WTC11 (cell line): ENCODE data around the gene PNMA1. TPM values are rescaled to one million over a fixed set of nuclear protein-coding genes. Genes with fewer than 3 reads are reported as not detected.

Source experiments
- ATAC-seq: fragments of 200-7000 bp; cut with Tn5 transposase; 2 replicates; pipeline ENCODE4 v1.10.0; 2021; ENCODE audit warnings: mild to moderate bottlenecking, moderate library complexity
- CTCF ChIA-PET: fragments of 300-600 bp; sonication (Branson Sonifier 250); formaldehyde crosslinking; loops from one replicate; lab custom pipeline; 2021; ENCODE audit warnings: antibody characterized with exemption; lab: Charles Lee
- POLR2A ChIA-PET: fragments of 350-600 bp; sonication (Branson Sonifier 250); formaldehyde crosslinking; loops from one replicate; lab custom pipeline; 2021; ENCODE audit warnings: antibody characterized with exemption; lab: Charles Lee
- DNase-seq: peaks from one replicate; pipeline ENCODE4 v3.0.0; 2021; ENCODE audit warnings: low spot score
- H3K27ac Mint-ChIP-seq: 2 replicates; pipeline ENCODE4 v1.8.0; 2021; ENCODE audit warnings: mixed read lengths
- H3K27me3 Mint-ChIP-seq: 2 replicates; pipeline ENCODE4 v1.8.0; 2021; ENCODE audit warnings: low read depth, mild to moderate bottlenecking, moderate library complexity, mixed read lengths
- H3K36me3 Mint-ChIP-seq: 2 replicates; pipeline ENCODE4 v1.8.0; 2021; ENCODE audit warnings: mixed read lengths
- H3K4me1 Mint-ChIP-seq: 2 replicates; pipeline ENCODE4 v1.8.0; 2022; ENCODE audit warnings: mixed read lengths
- H3K4me3 Mint-ChIP-seq: 2 replicates; pipeline ENCODE4 v1.8.0; 2021; ENCODE audit warnings: mild to moderate bottlenecking, moderate library complexity, mixed read lengths
- H3K9me3 Mint-ChIP-seq: 2 replicates; pipeline ENCODE4 v1.8.0; 2021; ENCODE audit warnings: mixed read lengths
- ATF1 ChIP-seq: sonication (generic); formaldehyde crosslinking; IDR thresholded peaks from 2 replicates; pipeline ENCODE4 v1.8.1; 2023; ENCODE audit warnings: mild to moderate bottlenecking, moderate library complexity, missing genetic modification reagents
- ATF3 ChIP-seq: sonication (generic); formaldehyde crosslinking; conservative IDR thresholded peaks from 2 replicates; pipeline ENCODE4 v1.8.1; 2022; ENCODE audit warnings: mild to moderate bottlenecking, missing genetic modification reagents
- ELF4 ChIP-seq: sonication (generic); formaldehyde crosslinking; IDR thresholded peaks from 2 replicates; pipeline ENCODE4 v1.8.1; 2022; ENCODE audit warnings: low read depth, mild to moderate bottlenecking, moderate library complexity, missing genetic modification reagents
- ETV6 ChIP-seq: sonication (generic); formaldehyde crosslinking; IDR thresholded peaks from 2 replicates; pipeline ENCODE4 v1.8.1; 2022; ENCODE audit warnings: mild to moderate bottlenecking, missing genetic modification reagents
- GTF2I ChIP-seq: fragments of 250-450 bp; sonication (Bioruptor Pico); conservative IDR thresholded peaks from 2 replicates; pipeline ENCODE4 v1.4.0; 2021; ENCODE audit warnings: mild to moderate bottlenecking
- NFATC4 ChIP-seq: fragments of 250-450 bp; sonication (Bioruptor Pico); IDR thresholded peaks from 2 replicates; pipeline ENCODE4 v1.9.0; 2021; ENCODE audit warnings: mild to moderate bottlenecking
- NFE2L1 ChIP-seq: sonication (generic); formaldehyde crosslinking; IDR thresholded peaks from 2 replicates; pipeline ENCODE4 v1.8.1; 2023; ENCODE audit warnings: missing genetic modification reagents
- PRRX2 ChIP-seq: fragments of 250-450 bp; sonication (Bioruptor Pico); IDR thresholded peaks from 2 replicates; pipeline ENCODE4 v1.8.0; 2021; ENCODE audit warnings: mild to moderate bottlenecking
- RELA ChIP-seq: sonication (generic); formaldehyde crosslinking; IDR thresholded peaks from 2 replicates; pipeline ENCODE4 v1.8.1; 2022; ENCODE audit warnings: missing genetic modification reagents, mild to moderate bottlenecking, borderline replicate concordance
- SMAD4 ChIP-seq: sonication (generic); formaldehyde crosslinking; IDR thresholded peaks from 2 replicates; pipeline ENCODE4 v1.8.0; 2022; ENCODE audit warnings: mild to moderate bottlenecking, missing genetic modification reagents
- TCF7 ChIP-seq: sonication (generic); formaldehyde crosslinking; IDR thresholded peaks from 2 replicates; pipeline ENCODE4 v1.8.0; 2022; ENCODE audit warnings: mild to moderate bottlenecking, low read depth, missing genetic modification reagents, moderate library complexity
- TEAD1 ChIP-seq: sonication (generic); formaldehyde crosslinking; IDR thresholded peaks from 2 replicates; pipeline ENCODE4 v1.8.0; 2022; ENCODE audit warnings: mild to moderate bottlenecking, missing genetic modification reagents
- ZNF121 ChIP-seq: sonication (generic); formaldehyde crosslinking; IDR thresholded peaks from 2 replicates; pipeline ENCODE4 v1.8.0; 2023; ENCODE audit warnings: missing genetic modification reagents
- ZNF219 ChIP-seq: sonication (generic); formaldehyde crosslinking; IDR thresholded peaks from 2 replicates; pipeline ENCODE4 v1.8.0; 2023; ENCODE audit warnings: missing genetic modification reagents, mild to moderate bottlenecking, borderline replicate concordance
- ZNF232 ChIP-seq: sonication (generic); formaldehyde crosslinking; IDR thresholded peaks from 2 replicates; pipeline ENCODE4 v1.8.0; 2022; ENCODE audit warnings: mild to moderate bottlenecking, missing genetic modification reagents
- ZNF416 ChIP-seq: fragments of 250-450 bp; sonication (Bioruptor Pico); IDR thresholded peaks from 2 replicates; pipeline ENCODE4 v1.9.0; 2021; ENCODE audit warnings: mild to moderate bottlenecking, inconsistent platforms
- ZNF512 ChIP-seq: sonication (generic); formaldehyde crosslinking; IDR thresholded peaks from 2 replicates; pipeline ENCODE4 v1.8.1; 2022; ENCODE audit warnings: missing genetic modification reagents, borderline replicate concordance
- total RNA-seq: library from RNA; stranded (reverse); gene quantifications from 3 replicates; pipeline ENCODE4 v1.2.3, GENCODE V29; 2021
- TF ChIP-seq, protein P1 (sequence below): sonication (generic); formaldehyde crosslinking; IDR thresholded peaks from 2 replicates; pipeline ENCODE4 v1.8.0; 2022; ENCODE audit warnings: missing genetic modification reagents
- TF ChIP-seq, protein P2 (sequence below): fragments of 250-450 bp; sonication (Bioruptor Pico); IDR thresholded peaks from 2 replicates; pipeline ENCODE4 v1.9.0; 2021; ENCODE audit warnings: mild to moderate bottlenecking, borderline replicate concordance
- TF ChIP-seq, protein P3 (sequence below): sonication (generic); formaldehyde crosslinking; IDR thresholded peaks from 2 replicates; pipeline ENCODE4 v1.8.0; 2022; ENCODE audit warnings: mild to moderate bottlenecking, missing genetic modification reagents

The PNMA1 gene
- total RNA-seq, 1 experiment from 2014 or later, result 46.0 TPM

GRCh38 chr14:73662487-73662943 lies 51.7 kb downstream of the PNMA1 start:
- peak; percentile 86 for ATAC-seq
- POLR2A ChIA-PET, result interaction anchor here (0.6 kb wide), 1 partner anchor 202 kb away, joined by 5 read pairs; no protein-coding TSS in a partner anchor
- TF ChIP-seq ATF1 (CRISPR knock-in tag), result no peak
- no peak for TF ChIP-seq ZNF232 (CRISPR knock-in tag)
- no peak for TF ChIP-seq TCF7 (CRISPR knock-in tag)
- TF ChIP-seq RELA (CRISPR knock-in tag), result no peak
- TF ChIP-seq ZNF512 (CRISPR knock-in tag), result no peak
- TF ChIP-seq ZNF416, result no peak
- TF ChIP-seq ELF4 (CRISPR knock-in tag), result no peak
- no peak for TF ChIP-seq GTF2I (CRISPR knock-in tag)
- TF ChIP-seq ZNF121 (CRISPR knock-in tag), result no peak
- no peak for TF ChIP-seq TEAD1 (CRISPR knock-in tag)
- no peak for TF ChIP-seq ETV6 (CRISPR knock-in tag)
- TF ChIP-seq ZNF219 (CRISPR knock-in tag), result no peak
- TF ChIP-seq SMAD4 (CRISPR knock-in tag), result no peak
- no peak for TF ChIP-seq ATF3
- TF ChIP-seq, protein P1, sequence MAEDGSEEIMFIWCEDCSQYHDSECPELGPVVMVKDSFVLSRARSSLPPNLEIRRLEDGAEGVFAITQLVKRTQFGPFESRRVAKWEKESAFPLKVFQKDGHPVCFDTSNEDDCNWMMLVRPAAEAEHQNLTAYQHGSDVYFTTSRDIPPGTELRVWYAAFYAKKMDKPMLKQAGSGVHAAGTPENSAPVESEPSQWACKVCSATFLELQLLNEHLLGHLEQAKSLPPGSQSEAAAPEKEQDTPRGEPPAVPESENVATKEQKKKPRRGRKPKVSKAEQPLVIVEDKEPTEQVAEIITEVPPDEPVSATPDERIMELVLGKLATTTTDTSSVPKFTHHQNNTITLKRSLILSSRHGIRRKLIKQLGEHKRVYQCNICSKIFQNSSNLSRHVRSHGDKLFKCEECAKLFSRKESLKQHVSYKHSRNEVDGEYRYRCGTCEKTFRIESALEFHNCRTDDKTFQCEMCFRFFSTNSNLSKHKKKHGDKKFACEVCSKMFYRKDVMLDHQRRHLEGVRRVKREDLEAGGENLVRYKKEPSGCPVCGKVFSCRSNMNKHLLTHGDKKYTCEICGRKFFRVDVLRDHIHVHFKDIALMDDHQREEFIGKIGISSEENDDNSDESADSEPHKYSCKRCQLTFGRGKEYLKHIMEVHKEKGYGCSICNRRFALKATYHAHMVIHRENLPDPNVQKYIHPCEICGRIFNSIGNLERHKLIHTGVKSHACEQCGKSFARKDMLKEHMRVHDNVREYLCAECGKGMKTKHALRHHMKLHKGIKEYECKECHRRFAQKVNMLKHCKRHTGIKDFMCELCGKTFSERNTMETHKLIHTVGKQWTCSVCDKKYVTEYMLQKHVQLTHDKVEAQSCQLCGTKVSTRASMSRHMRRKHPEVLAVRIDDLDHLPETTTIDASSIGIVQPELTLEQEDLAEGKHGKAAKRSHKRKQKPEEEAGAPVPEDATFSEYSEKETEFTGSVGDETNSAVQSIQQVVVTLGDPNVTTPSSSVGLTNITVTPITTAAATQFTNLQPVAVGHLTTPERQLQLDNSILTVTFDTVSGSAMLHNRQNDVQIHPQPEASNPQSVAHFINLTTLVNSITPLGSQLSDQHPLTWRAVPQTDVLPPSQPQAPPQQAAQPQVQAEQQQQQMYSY (CRISPR knock-in tag), result no peak
- TF ChIP-seq NFATC4 (CRISPR knock-in tag), result no peak
- TF ChIP-seq, protein P2, sequence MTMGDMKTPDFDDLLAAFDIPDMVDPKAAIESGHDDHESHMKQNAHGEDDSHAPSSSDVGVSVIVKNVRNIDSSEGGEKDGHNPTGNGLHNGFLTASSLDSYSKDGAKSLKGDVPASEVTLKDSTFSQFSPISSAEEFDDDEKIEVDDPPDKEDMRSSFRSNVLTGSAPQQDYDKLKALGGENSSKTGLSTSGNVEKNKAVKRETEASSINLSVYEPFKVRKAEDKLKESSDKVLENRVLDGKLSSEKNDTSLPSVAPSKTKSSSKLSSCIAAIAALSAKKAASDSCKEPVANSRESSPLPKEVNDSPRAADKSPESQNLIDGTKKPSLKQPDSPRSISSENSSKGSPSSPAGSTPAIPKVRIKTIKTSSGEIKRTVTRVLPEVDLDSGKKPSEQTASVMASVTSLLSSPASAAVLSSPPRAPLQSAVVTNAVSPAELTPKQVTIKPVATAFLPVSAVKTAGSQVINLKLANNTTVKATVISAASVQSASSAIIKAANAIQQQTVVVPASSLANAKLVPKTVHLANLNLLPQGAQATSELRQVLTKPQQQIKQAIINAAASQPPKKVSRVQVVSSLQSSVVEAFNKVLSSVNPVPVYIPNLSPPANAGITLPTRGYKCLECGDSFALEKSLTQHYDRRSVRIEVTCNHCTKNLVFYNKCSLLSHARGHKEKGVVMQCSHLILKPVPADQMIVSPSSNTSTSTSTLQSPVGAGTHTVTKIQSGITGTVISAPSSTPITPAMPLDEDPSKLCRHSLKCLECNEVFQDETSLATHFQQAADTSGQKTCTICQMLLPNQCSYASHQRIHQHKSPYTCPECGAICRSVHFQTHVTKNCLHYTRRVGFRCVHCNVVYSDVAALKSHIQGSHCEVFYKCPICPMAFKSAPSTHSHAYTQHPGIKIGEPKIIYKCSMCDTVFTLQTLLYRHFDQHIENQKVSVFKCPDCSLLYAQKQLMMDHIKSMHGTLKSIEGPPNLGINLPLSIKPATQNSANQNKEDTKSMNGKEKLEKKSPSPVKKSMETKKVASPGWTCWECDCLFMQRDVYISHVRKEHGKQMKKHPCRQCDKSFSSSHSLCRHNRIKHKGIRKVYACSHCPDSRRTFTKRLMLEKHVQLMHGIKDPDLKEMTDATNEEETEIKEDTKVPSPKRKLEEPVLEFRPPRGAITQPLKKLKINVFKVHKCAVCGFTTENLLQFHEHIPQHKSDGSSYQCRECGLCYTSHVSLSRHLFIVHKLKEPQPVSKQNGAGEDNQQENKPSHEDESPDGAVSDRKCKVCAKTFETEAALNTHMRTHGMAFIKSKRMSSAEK (CRISPR knock-in tag), result no peak
- TF ChIP-seq, protein P3, sequence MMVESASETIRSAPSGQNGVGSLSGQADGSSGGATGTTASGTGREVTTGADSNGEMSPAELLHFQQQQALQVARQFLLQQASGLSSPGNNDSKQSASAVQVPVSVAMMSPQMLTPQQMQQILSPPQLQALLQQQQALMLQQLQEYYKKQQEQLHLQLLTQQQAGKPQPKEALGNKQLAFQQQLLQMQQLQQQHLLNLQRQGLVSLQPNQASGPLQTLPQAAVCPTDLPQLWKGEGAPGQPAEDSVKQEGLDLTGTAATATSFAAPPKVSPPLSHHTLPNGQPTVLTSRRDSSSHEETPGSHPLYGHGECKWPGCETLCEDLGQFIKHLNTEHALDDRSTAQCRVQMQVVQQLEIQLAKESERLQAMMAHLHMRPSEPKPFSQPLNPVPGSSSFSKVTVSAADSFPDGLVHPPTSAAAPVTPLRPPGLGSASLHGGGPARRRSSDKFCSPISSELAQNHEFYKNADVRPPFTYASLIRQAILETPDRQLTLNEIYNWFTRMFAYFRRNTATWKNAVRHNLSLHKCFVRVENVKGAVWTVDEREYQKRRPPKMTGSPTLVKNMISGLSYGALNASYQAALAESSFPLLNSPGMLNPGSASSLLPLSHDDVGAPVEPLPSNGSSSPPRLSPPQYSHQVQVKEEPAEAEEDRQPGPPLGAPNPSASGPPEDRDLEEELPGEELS (CRISPR knock-in tag), result no peak
- no peak for TF ChIP-seq NFE2L1 (CRISPR knock-in tag)
- TF ChIP-seq PRRX2 (CRISPR knock-in tag), result no peak
- Mint-ChIP-seq H3K9me3 (peaks cover 8% of the 10 kb centered on the region), H3K36me3 (peaks cover 8% of the 10 kb centered on the region), H3K27me3 (no peaks in the 10 kb centered on the region), H3K4me1 (no peaks in the 10 kb centered on the region), H3K4me3 (no peak overlapping the region), H3K27ac (peak overlapping the region; percentile 87)
- DNase-seq, result peak; percentile 24
- CTCF ChIA-PET, result interaction anchor here (0.5 to 1.4 kb wide), 12 partner anchors 9 to 578 kb away, joined by 3 to 5 read pairs (median 3); no protein-coding TSS in a partner anchor
